GM12873 (cell line): ENCODE data around the gene GPS1.

Source experiments
- TF ChIP-seq, protein P1 (sequence below): IDR thresholded peaks from 2 replicates; pipeline ENCODE4 v1.5.1; 2012; ENCODE audit warnings: low read depth, mild to moderate bottlenecking, moderate library complexity, low read length, control low read depth; ENCODE audit not compliant: insufficient read depth; ENCODE audit errors: missing control alignments

GPS1 gene

DNA sequence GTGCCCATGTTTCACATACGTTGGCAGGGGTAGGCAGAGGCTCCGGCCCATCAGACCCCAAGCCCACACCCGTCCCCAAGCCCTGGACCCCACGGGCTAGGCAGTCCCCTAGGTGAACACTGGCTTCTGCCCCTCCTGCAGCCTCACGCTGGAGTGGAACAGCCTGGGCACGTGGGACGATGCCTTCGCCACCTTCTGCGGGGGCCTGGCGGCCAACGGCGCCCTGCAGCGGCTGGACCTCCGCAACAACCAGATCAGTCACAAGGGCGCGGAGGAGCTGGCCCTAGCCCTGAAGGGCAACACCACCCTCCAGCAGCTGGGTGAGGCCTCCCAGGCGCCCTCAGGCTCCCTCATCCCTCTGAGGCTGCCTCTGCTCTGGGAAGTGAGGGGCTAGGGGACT lies 26.8 kb upstream of the GPS1 start:
- TF ChIP-seq, protein P1, sequence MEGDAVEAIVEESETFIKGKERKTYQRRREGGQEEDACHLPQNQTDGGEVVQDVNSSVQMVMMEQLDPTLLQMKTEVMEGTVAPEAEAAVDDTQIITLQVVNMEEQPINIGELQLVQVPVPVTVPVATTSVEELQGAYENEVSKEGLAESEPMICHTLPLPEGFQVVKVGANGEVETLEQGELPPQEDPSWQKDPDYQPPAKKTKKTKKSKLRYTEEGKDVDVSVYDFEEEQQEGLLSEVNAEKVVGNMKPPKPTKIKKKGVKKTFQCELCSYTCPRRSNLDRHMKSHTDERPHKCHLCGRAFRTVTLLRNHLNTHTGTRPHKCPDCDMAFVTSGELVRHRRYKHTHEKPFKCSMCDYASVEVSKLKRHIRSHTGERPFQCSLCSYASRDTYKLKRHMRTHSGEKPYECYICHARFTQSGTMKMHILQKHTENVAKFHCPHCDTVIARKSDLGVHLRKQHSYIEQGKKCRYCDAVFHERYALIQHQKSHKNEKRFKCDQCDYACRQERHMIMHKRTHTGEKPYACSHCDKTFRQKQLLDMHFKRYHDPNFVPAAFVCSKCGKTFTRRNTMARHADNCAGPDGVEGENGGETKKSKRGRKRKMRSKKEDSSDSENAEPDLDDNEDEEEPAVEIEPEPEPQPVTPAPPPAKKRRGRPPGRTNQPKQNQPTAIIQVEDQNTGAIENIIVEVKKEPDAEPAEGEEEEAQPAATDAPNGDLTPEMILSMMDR: no peak

DNA sequence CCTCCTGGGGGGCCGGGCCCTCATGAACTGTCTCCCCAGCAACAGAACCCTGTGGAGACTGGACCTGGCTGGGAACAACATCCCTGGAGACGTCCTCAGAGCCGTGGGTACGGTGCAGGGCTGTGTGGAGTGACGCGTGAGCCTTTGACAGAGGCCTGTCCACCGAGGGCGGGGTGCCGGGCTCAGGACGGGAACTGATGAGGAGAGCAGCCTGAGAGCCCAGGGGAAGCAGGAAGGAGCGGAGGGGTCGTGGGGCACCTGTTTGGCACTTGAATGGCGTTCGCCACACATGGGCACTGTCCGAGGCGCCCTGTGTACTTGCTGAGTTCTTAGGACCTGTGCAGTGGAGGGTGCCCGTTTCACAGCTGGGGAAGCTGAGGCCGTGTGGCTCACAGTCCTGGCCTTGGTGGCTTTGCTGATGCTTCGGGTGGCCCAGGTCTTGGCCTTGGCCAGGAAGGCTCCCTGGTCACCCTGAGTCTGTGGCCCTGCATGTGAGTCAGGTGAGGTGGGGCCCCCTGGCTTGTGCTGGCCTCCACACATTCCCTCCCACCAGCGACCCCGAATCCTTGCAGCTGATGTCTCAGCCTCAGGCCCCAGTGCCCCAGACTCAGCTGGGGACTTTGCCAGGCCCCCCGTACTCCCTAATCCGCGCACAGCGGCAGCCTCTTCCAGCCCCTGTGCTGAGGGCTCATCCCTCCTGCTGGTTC lies 26.1 kb upstream of the GPS1 start:
- TF ChIP-seq, protein P1: no peak

DNA sequence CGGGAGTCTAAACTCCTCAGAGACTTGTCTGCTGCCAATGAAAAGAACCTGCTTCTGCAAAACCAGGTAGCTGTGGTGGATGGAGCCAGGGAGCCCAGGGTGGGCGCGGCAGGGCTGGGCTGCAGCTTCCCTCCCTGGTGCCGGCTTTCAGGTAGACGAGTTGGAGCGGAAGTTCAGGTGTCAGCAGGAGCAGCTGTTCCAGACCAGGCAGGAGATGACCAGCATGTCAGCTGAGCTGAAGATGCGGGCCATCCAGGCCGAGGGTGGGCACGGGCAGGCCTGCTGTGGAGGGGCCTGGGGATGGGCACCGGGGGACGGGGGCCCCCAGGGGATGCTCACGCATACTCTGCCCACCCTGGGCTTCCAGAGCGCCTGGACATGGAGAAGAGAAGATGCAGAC lies 23.5 kb upstream of the GPS1 start:
- TF ChIP-seq, protein P1: no peak

DNA sequence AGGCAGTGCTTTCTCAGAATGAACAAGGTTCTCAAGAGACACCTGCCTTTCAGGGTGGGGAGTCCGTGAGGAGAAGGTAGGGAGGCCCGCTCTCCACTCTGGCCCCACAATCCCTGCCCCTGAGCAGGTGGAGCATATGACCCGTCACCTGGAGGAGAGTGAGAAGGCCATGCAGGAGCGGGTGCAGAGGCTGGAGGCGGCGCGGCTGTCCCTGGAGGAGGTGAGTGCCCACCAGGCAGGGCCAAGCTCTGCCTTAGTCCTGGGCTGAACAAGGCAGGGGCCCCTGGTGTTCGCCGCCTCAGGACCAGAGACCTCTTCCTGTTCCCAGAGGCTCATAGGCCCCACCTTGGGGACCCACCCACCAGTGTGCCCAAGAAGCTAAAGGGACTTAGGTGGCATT lies 22.7 kb upstream of the GPS1 start:
- TF ChIP-seq, protein P1: no peak

DNA sequence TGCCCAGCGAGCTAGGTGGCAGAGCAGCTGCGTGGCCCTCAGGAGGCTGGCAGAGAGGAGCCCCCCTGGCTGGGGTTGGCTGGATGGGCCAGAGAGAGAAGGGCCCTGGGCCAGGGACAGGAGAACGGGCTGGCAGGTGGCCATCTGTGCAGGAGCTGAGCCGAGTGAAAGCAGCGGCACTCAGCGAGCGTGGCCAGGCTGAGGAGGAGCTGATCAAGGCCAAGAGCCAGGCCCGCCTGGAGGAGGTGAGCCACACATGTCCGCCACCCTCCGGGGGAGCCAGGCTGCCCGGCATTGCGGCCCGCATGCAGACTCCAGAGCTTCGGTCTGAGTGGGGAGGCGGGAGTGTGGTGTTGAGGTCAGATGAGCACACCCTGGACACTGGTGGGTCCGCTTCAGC lies 22.3 kb upstream of the GPS1 start:
- TF ChIP-seq, protein P1: no peak

DNA sequence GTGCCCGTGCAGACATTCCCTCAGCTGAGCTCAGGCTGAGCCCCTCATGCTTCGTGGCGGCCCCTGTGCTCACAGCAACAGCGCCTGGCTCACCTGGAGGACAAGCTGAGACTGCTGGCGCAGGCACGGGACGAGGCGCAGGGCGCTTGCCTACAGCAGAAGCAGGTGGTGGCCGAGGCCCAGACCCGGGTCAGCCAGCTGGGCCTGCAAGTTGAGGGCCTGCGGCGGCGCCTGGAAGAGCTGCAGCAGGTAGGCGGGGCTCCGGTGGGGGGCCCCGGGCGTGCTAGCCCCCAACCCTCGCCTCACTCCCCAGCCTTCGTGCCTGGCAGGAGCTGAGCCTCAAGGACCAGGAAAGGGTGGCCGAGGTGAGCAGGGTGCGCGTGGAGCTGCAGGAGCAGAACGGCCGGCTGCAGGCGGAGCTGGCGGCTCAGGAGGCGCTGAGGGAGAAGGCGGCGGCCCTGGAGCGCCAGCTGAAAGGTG lies 21.7 kb upstream of the GPS1 start:
- TF ChIP-seq, protein P1: no peak

DNA sequence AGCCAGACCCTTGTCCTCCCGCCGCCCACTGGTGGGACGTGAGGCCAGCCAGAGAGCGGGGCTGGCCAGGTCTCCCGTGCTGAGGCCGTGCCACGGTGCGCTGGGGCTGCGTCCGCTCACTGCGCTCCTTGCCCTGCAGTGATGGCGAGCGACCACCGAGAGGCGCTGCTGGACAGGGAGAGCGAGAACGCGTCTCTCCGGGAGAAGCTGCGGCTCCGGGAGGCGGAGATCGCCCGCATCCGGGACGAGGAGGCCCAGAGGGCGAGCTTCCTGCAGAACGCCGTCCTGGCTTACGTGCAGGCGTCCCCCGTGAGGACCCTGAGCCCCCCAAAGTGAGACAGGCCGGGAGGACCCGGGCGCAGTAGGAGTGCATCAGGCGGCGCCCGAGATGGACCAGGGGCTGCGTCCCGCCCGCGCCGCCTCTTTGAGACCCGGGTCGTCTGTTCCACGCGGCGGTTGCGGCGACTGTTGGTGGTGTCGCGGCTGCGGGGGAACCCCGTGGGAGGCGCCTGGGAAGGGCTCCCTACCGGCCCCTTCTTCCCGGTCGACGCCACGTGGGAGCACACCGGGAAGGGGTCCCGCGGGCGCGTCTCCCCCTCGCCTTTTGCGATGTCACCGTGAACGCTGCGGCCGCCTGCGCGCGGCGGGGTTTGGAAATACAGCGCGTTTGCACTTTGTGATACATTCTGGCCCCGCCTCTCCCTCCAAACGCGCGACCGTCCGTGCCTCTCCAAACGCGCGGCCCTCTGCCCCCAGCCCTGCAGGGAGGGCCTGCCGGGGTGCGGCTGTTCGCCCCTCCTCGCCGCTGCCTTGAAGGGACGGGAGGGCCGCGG lies 21.0 kb upstream of the GPS1 start:
- TF ChIP-seq, protein P1: peak; percentile 85
